Fibroblast of lung (primary cell): Measurements from ENCODE around the gene PARK7.

Experiments used
- CTCF ChIP-seq, 2 donors: IDR thresholded peaks in 1 of 2; conservative IDR thresholded peaks in 1 of 2; 1 replicate in 1 of 2; 2 replicates in 1 of 2; pipeline ENCODE4 v1.5.1; 2011 to 2012; ENCODE audit warnings: low read length in 2 of 2, control low read depth in 1 of 2, inconsistent platforms in 1 of 2, low read depth in 1 of 2, mild to moderate bottlenecking in 1 of 2
- EZH2 ChIP-seq: IDR thresholded peaks from 2 replicates; pipeline ENCODE4 v1.5.1; 2012; ENCODE audit warnings: low read length, control low read depth, mild to moderate bottlenecking; ENCODE audit errors: missing control alignments

GRCh38 chr1:7967651-7968050 is 6.1 kb downstream of the PARK7 start:
- no peak for TF ChIP-seq CTCF (conservative IDR thresholded peaks at IDR 0.05 in 1 of 2, IDR thresholded peaks at IDR 0.05 in 1 of 2; ENCODE audit: low read depth in 1 of 2, low read length in 2 of 2)
- no peak for TF ChIP-seq EZH2
